B cell (primary cell): Measurements from ENCODE around the gene LIPN. TPM values are rescaled to one million over a fixed set of nuclear protein-coding genes. Genes with fewer than 3 reads are reported as not detected.
A peak's percentile ranks its signal among the peaks of the same experiment; 100 is the strongest.

ENCODE experiments used
- ATAC-seq: fragments of 200-7000 bp; cut with Tn5 transposase; one replicate; pipeline ENCODE4 v1.10.0; 2021; ENCODE audit warnings: low read depth, mild to moderate bottlenecking, moderate number of reproducible peaks, moderate library complexity
- CTCF ChIA-PET: fragments of 350-600 bp; sonication (Branson Sonifier 250); formaldehyde crosslinking; loops from one replicate; lab custom pipeline; 2021; ENCODE audit warnings: antibody characterized with exemption, inconsistent platforms; lab: Charles Lee
- POLR2A ChIA-PET: fragments of 350-600 bp; sonication (Branson Sonifier 250); formaldehyde crosslinking; loops from one replicate; lab custom pipeline; 2021; ENCODE audit warnings: antibody characterized with exemption; lab: Charles Lee
- DNase-seq: peaks from one replicate; pipeline ENCODE4 v3.0.0; 2013
- H2AFZ ChIP-seq: 2 replicates; pipeline ENCODE4 v1.6.1; 2012; ENCODE audit warnings: mild to moderate bottlenecking, low read depth, low read length; ENCODE audit not compliant: insufficient read depth, poor library complexity, severe bottlenecking
- H3K27ac ChIP-seq, 2 donors: 1 replicate in 1 of 2; 2 replicates in 1 of 2; pipeline ENCODE4 v1.5.1; 2012 to 2013; ENCODE audit warnings: low read length in 2 of 2, mild to moderate bottlenecking in 2 of 2, moderate library complexity in 1 of 2
- H3K27me3 ChIP-seq, 4 experiments: fragments of 200-600 bp in 1 of 4; sonication (generic) in 1 of 4; replicated peaks in 1 of 4; 1 replicate in 2 of 4; 2 replicates in 2 of 4; pipeline versions ENCODE4 v1.6.1 to v1.7.0; 2013 to 2016; ENCODE audit warnings: low read length in 3 of 4, mild to moderate bottlenecking in 2 of 4, mixed read lengths in 1 of 4, moderate library complexity in 1 of 4; ENCODE audit not compliant: insufficient read depth in 4 of 4, control insufficient read depth in 3 of 4; ENCODE audit errors: control extremely low read depth in 1 of 4
- H3K36me3 ChIP-seq, 2 experiments: replicated peaks in 1 of 2; 1 replicate in 1 of 2; 2 replicates in 1 of 2; pipeline versions ENCODE4 v1.6.1 to v1.7.1; 2013; ENCODE audit warnings: low read length in 1 of 2; ENCODE audit not compliant: insufficient read depth in 2 of 2, control insufficient read depth in 1 of 2; ENCODE audit errors: control extremely low read depth in 1 of 2, extremely low read depth in 1 of 2
- H3K4me1 ChIP-seq, 2 donors: fragments of 200-600 bp in 1 of 2; sonication (generic) in 1 of 2; 1 replicate in 1 of 2; 2 replicates in 1 of 2; pipeline versions ENCODE4 v1.5.1 to v1.6.1; 2013 to 2017; ENCODE audit warnings: low read length in 2 of 2; ENCODE audit not compliant: control insufficient read depth in 2 of 2, insufficient read depth in 2 of 2
- H3K4me2 ChIP-seq: replicated peaks from 2 replicates; pipeline ENCODE3; 2012; ENCODE audit warnings: mild to moderate bottlenecking, low read depth, low read length; ENCODE audit not compliant: poor library complexity, severe bottlenecking
- H3K4me3 ChIP-seq, 5 experiments: fragments of 200-600 bp in 1 of 5; sonication (generic) in 1 of 5; 1 replicate in 3 of 5; 2 replicates in 2 of 5; pipeline versions ENCODE4 v1.5.1 to v1.7.0; 2011 to 2016; ENCODE audit warnings: low read length in 4 of 5, mild to moderate bottlenecking in 4 of 5, low read depth in 2 of 5, control low read depth in 1 of 5, moderate library complexity in 1 of 5; ENCODE audit not compliant: insufficient read depth in 1 of 5; ENCODE audit errors: control extremely low read depth in 1 of 5, extremely low read depth in 1 of 5
- H3K79me2 ChIP-seq: fragments of 200-600 bp; sonication (generic); one replicate; pipeline ENCODE4 v1.6.0; 2016; ENCODE audit warnings: low read length; ENCODE audit not compliant: control insufficient read depth, insufficient read depth
- H3K9ac ChIP-seq: fragments of 200-600 bp; sonication (generic); 2 replicates; pipeline ENCODE4 v1.6.1; 2017; ENCODE audit warnings: mild to moderate bottlenecking, low read length, moderate library complexity
- H3K9me3 ChIP-seq, 3 donors: one replicate each; pipeline versions ENCODE4 v1.6.1 to v1.7.1; 2013; ENCODE audit warnings: low read length in 2 of 3; ENCODE audit not compliant: control insufficient read depth in 2 of 3, insufficient read depth in 1 of 3; ENCODE audit errors: control extremely low read depth in 1 of 3
- H4K20me1 ChIP-seq: 2 replicates; pipeline ENCODE4 v1.6.0; 2012; ENCODE audit warnings: mild to moderate bottlenecking, low read length; ENCODE audit not compliant: insufficient read depth, control insufficient read depth, poor library complexity, severe bottlenecking
- H3K27ac Mint-ChIP-seq: one replicate; pipeline ENCODE4 v1.8.0; 2021; ENCODE audit warnings: mixed read lengths
- H3K27me3 Mint-ChIP-seq: one replicate; pipeline ENCODE4 v1.8.0; 2021; ENCODE audit warnings: mixed read lengths
- H3K4me1 Mint-ChIP-seq: one replicate; pipeline ENCODE4 v1.8.0; 2021; ENCODE audit warnings: mixed read lengths
- H3K4me3 Mint-ChIP-seq: one replicate; pipeline ENCODE4 v1.8.0; 2021; ENCODE audit warnings: mixed read lengths
- H3K9me3 Mint-ChIP-seq: one replicate; pipeline ENCODE4 v1.8.0; 2022; ENCODE audit warnings: mixed read lengths; ENCODE audit not compliant: insufficient read depth
- CTCF ChIP-seq: fragments of 200-600 bp; IDR thresholded peaks from one replicate; pipeline ENCODE4 v1.8.0; 2022; ENCODE audit warnings: antibody characterized with exemption, mild to moderate bottlenecking
- EZH2 ChIP-seq: IDR thresholded peaks from 2 replicates; pipeline ENCODE4 v1.6.1; 2012; ENCODE audit warnings: borderline replicate concordance, low read depth, mild to moderate bottlenecking, moderate library complexity, low read length; ENCODE audit not compliant: insufficient read depth, poor library complexity, severe bottlenecking
- WGBS: methylation state at CpG from one replicate; pipeline ENCODE4 v1.1.5; 2013; ENCODE audit warnings: missing lambda C conversion rate; ENCODE audit not compliant: insufficient coverage; 5-methylcytosine and 5-hydroxymethylcytosine counted together
- intact Hi-C: fragments of 100-400 bp; cut with micrococcal nuclease; formaldehyde crosslinking; loops from one replicate; pipeline ENCODE4 v1.10.0; 2022
- polyA plus RNA-seq: library from polyadenylated mRNA; depleted of rRNA; stranded (reverse); fragments of >200 nt; gene quantifications from 2 replicates; pipeline ENCODE4 v1.2.3, GENCODE V29; 2012
- total RNA-seq, 2 donors: library from RNA; stranded (reverse); fragments of 120-200 nt in 1 of 2; gene quantifications; 1 replicate in 1 of 2; 2 replicates in 1 of 2; pipeline versions ENCODE4 v1.2.3 to v1.2.4, GENCODE V29; 2013 to 2022

Gene LIPN
- total and polyA plus RNA-seq, 2 donors (not counting 1 experiment from before 2014, with no cell fraction given): 0.12 TPM; not detected in 1

- WGBS: no CpG with 5 or more reads among the region's 4 CpGs
- Mint-ChIP-seq H3K4me3 (no peak overlapping the region), H3K4me1 (peaks cover 12% of the 10 kb centered on the region), H3K27ac (no peak overlapping the region), H3K9me3 (no peaks in the 10 kb centered on the region), H3K27me3 (no peaks in the 10 kb centered on the region)
- Histone ChIP-seq H3K4me3 (no peak overlapping the region), H3K79me2 (no peaks in the 10 kb centered on the region), H3K9ac (no peak overlapping the region), H3K9me3 (no peaks in the 10 kb centered on the region), H3K27me3 (no peaks in the 10 kb centered on the region), H4K20me1 (no peaks in the 10 kb centered on the region), H3K4me1 (peaks cover 5 to 6% of the 10 kb centered on the region in 2 donors), H3K27ac (no peak overlapping the region), H3K4me2 (no peak overlapping the region), H3K36me3 (no peaks in the 10 kb centered on the region), H2AFZ (peak overlapping the region; percentile 18)
- intact Hi-C loops: no loop called here
- TF ChIP-seq CTCF (no peak), EZH2 (no peak)
- ATAC-seq (no peak), DNase-seq (no peak)
- CTCF ChIA-PET: interaction anchor here (1.1 kb wide), 1 partner anchor 880 kb away, joined by 4 read pairs; no protein-coding TSS in a partner anchor
- POLR2A ChIA-PET: no interaction called here
Measured at GRCh38 chr10:88730864-88731263, 29.0 kb upstream of the LIPN start.

GRCh38 chr10:88731296-88731695 is 28.5 kb upstream of the LIPN start:
- ATAC-seq: no peak
- H3K9me3 Mint-ChIP-seq: no peaks in the 10 kb centered on the region
- CTCF ChIA-PET: interaction anchor here (1.1 kb wide), 1 partner anchor 881 kb away, joined by 4 read pairs; no protein-coding TSS in a partner anchor
- Histone ChIP-seq H3K9me3 (no peaks in the 10 kb centered on the region), H3K9ac (no peak overlapping the region), H3K79me2 (no peaks in the 10 kb centered on the region), H3K27ac (no peak overlapping the region), H2AFZ (peak overlapping the region; percentile 18), H3K4me2 (no peak overlapping the region), H3K4me1 (peaks cover 5 to 6% of the 10 kb centered on the region in 2 donors), H3K27me3 (no peaks in the 10 kb centered on the region), H4K20me1 (no peaks in the 10 kb centered on the region), H3K4me3 (no peak overlapping the region), H3K36me3 (no peaks in the 10 kb centered on the region)
- TF ChIP-seq CTCF (no peak), EZH2 (no peak)
- peaks cover 11% of the 10 kb centered on the region for H3K4me1 Mint-ChIP-seq
- no peak for DNase-seq
- no peaks in the 10 kb centered on the region for H3K27me3 Mint-ChIP-seq
- intact Hi-C loops: no loop called here
- H3K4me3 Mint-ChIP-seq: no peak overlapping the region
- WGBS: 42% methylated on average over 5 of the region's 6 CpGs
- no peak overlapping the region for H3K27ac Mint-ChIP-seq
- POLR2A ChIA-PET: no interaction called here
